Smooth muscle cell (in vitro differentiated cells): ENCODE measurements around the gene INAFM2. TPM values are rescaled to one million over a fixed set of nuclear protein-coding genes. Genes with fewer than 3 reads are reported as not detected.

ENCODE experiments used
- DNase-seq: peaks from one replicate; lab custom pipeline; 2025; ENCODE audit not compliant: unreplicated experiment; lab: John Stamatoyannopoulos, UW
- H2AFZ ChIP-seq: fragments of 200-600 bp; sonication (generic); 2 replicates; pipeline ENCODE4 v1.6.0; 2016; ENCODE audit warnings: antibody characterized with exemption, low read depth, mild to moderate bottlenecking
- H3F3A ChIP-seq: fragments of 200-600 bp; sonication (generic); 2 replicates; pipeline ENCODE4 v1.6.0; 2017; ENCODE audit warnings: antibody characterized with exemption, low read depth
- H3K27ac ChIP-seq: fragments of 200-600 bp; sonication (generic); 2 replicates; pipeline ENCODE4 v1.5.1; 2016; ENCODE audit warnings: low read depth, mild to moderate bottlenecking
- H3K27me3 ChIP-seq: fragments of 200-600 bp; sonication (generic); 2 replicates; pipeline ENCODE4 v1.6.1; 2016; ENCODE audit warnings: low read depth, mild to moderate bottlenecking
- H3K36me3 ChIP-seq: fragments of 200-600 bp; sonication (generic); 2 replicates; pipeline ENCODE4 v1.5.1; 2016; ENCODE audit warnings: low read depth
- H3K4me1 ChIP-seq: fragments of 200-600 bp; sonication (generic); 2 replicates; pipeline ENCODE4 v1.5.1; 2016; ENCODE audit warnings: low read depth
- H3K4me2 ChIP-seq: fragments of 200-600 bp; sonication (generic); 2 replicates; pipeline ENCODE4 v1.6.0; 2016; ENCODE audit warnings: mild to moderate bottlenecking
- H3K4me3 ChIP-seq: fragments of 200-600 bp; sonication (generic); 2 replicates; pipeline ENCODE4 v1.5.1; 2016; ENCODE audit warnings: mild to moderate bottlenecking
- H3K79me2 ChIP-seq: fragments of 200-600 bp; sonication (generic); 2 replicates; pipeline ENCODE4 v1.6.0; 2016; ENCODE audit warnings: low read depth, mild to moderate bottlenecking
- H3K9ac ChIP-seq: fragments of 200-600 bp; sonication (generic); 2 replicates; pipeline ENCODE4 v1.6.0; 2016; ENCODE audit warnings: low read depth
- H3K9me3 ChIP-seq: fragments of 200-600 bp; sonication (generic); replicated peaks from 2 replicates; pipeline ENCODE4 v1.5.1; 2016; ENCODE audit warnings: low read depth
- H4K20me1 ChIP-seq: fragments of 200-600 bp; sonication (generic); 2 replicates; pipeline ENCODE4 v1.6.0; 2016; ENCODE audit warnings: low read depth
- CTCF ChIP-seq: fragments of 200-600 bp; sonication (generic); IDR thresholded peaks from 2 replicates; pipeline ENCODE4 v1.5.1; 2017; ENCODE audit warnings: borderline replicate concordance, mild to moderate bottlenecking, antibody characterized with exemption; ENCODE audit not compliant: insufficient read depth, poor library complexity, severe bottlenecking
- WGBS: methylation state at CpG from one replicate; pipeline ENCODE4 v1.1.7; 2016; ENCODE audit warnings: low lambda C conversion rate; 5-methylcytosine and 5-hydroxymethylcytosine counted together
- polyA plus RNA-seq: library from polyadenylated mRNA; unstranded; fragments of >200 nt; fragmentation: Nextera tagmentation; extraction: Ambion mirVana; gene quantifications from 2 replicates; pipeline ENCODE4 v1.2.1, GENCODE V29; 2016
- total RNA-seq: library from RNA; depleted of rRNA; stranded (reverse); fragments of >200 nt; gene quantifications from 2 replicates; pipeline ENCODE4 v1.2.3, GENCODE V29; 2014

Gene INAFM2
- total and polyA plus RNA-seq, 2 experiments from 2014 or later, result 23.9 to 28.1 TPM

- WGBS, result 98% methylated on average over 5 of the region's 5 CpGs
- Histone ChIP-seq H3K4me3 (no peak overlapping the region), H3K79me2 (no peaks in the 10 kb centered on the region), H3K36me3 (no peaks in the 10 kb centered on the region), H2AFZ (no peak overlapping the region), H3K9me3 (no peaks in the 10 kb centered on the region), H3K9ac (no peak overlapping the region), H3K4me2 (no peak overlapping the region), H4K20me1 (no peaks in the 10 kb centered on the region), H3F3A (peaks cover 5% of the 10 kb centered on the region), H3K4me1 (peaks cover 4% of the 10 kb centered on the region), H3K27me3 (no peaks in the 10 kb centered on the region), H3K27ac (no peak overlapping the region)
- no peak for TF ChIP-seq CTCF
- DNase-seq, result no peak
Observed at GRCh38 chr15:40348474-40348870, 25.0 kb downstream of the INAFM2 start.

DNA sequence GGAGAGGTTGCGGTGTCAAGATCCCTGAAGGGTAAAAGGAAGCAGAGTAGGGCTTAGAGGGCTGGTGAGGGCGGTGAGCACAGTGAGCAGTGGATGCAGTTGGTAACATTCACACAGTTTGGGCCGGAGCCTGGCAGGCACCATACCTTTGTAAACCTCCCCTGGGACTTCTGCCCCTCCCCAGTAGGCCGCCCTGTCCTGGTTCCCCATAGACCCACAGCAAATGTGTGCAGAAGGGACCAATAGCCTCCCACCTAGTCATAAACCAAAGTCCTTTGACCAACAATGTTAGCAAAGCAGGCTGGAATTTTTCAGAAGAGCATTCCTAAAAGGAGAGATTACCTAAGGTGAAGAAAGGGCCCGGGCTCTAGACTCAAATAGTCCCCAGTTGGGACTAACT, 25.7 kb downstream of the INAFM2 start:
- no peaks in the 10 kb centered on the region for H3K79me2 ChIP-seq
- H2AFZ ChIP-seq, result no peak overlapping the region
- H3K9me3 ChIP-seq, result no peaks in the 10 kb centered on the region
- no peak overlapping the region for H3K9ac ChIP-seq
- H3K27me3 ChIP-seq, result no peaks in the 10 kb centered on the region
- no peaks in the 10 kb centered on the region for H3K4me1 ChIP-seq
- peaks cover under 1% of the 10 kb centered on the region for H3F3A ChIP-seq
- H3K4me2 ChIP-seq, result no peak overlapping the region
- WGBS, result 87% methylated on average over 5 of the region's 5 CpGs
- no peaks in the 10 kb centered on the region for H3K36me3 ChIP-seq
- TF ChIP-seq CTCF, result no peak
- H4K20me1 ChIP-seq, result no peaks in the 10 kb centered on the region
- H3K4me3 ChIP-seq, result no peak overlapping the region
- H3K27ac ChIP-seq, result no peak overlapping the region
- DNase-seq, result no peak

GRCh38 chr15:40352281-40352901, 28.9 kb downstream of the INAFM2 start:
- no peak for TF ChIP-seq CTCF
- Histone ChIP-seq H3K36me3 (no peaks in the 10 kb centered on the region), H2AFZ (no peak overlapping the region), H3F3A (no peaks in the 10 kb centered on the region), H4K20me1 (no peaks in the 10 kb centered on the region), H3K79me2 (no peaks in the 10 kb centered on the region), H3K4me2 (no peak overlapping the region), H3K4me1 (no peaks in the 10 kb centered on the region), H3K27me3 (no peaks in the 10 kb centered on the region), H3K9ac (no peak overlapping the region), H3K27ac (no peak overlapping the region), H3K9me3 (no peaks in the 10 kb centered on the region), H3K4me3 (no peak overlapping the region)
- 90% methylated on average over 7 of the region's 7 CpGs for WGBS
- DNase-seq, result no peak

GRCh38 chr15:40353697-40354096, 30.2 kb downstream of the INAFM2 start:
- Histone ChIP-seq H3K9ac (no peak overlapping the region), H3K4me3 (no peak overlapping the region), H4K20me1 (no peaks in the 10 kb centered on the region), H3K27ac (no peak overlapping the region), H3K27me3 (no peaks in the 10 kb centered on the region), H3K36me3 (no peaks in the 10 kb centered on the region), H3K4me1 (no peaks in the 10 kb centered on the region), H3K4me2 (no peak overlapping the region), H3F3A (no peaks in the 10 kb centered on the region), H3K9me3 (no peaks in the 10 kb centered on the region), H3K79me2 (no peaks in the 10 kb centered on the region), H2AFZ (no peak overlapping the region)
- no peak for DNase-seq
- TF ChIP-seq CTCF, result no peak
- WGBS, result 80% methylated on average over 5 of the region's 5 CpGs
